Neutrophil (primary cell): ENCODE data around the gene NNMT.

Experiments
- H3K27ac ChIP-seq: fragments of 200-600 bp; sonication (generic); 2 replicates; pipeline ENCODE4 v1.5.1; 2016; ENCODE audit warnings: mild to moderate bottlenecking, moderate library complexity
- H3K27me3 ChIP-seq: fragments of 200-600 bp; sonication (generic); 2 replicates; pipeline ENCODE4 v1.6.0; 2016; ENCODE audit warnings: mild to moderate bottlenecking
- H3K36me3 ChIP-seq: fragments of 200-600 bp; sonication (generic); 2 replicates; pipeline ENCODE4 v1.5.1; 2017
- H3K4me1 ChIP-seq, 2 experiments: fragments of 200-600 bp in 1 of 2; sonication (generic) in 1 of 2; 1 replicate in 1 of 2; 2 replicates in 1 of 2; pipeline versions ENCODE4 v1.5.1 to v1.6.1; 2013 to 2016; ENCODE audit warnings: low read depth in 1 of 2, low read length in 1 of 2, mild to moderate bottlenecking in 1 of 2, moderate library complexity in 1 of 2; ENCODE audit not compliant: control insufficient read depth in 1 of 2, insufficient read depth in 1 of 2
- H3K4me3 ChIP-seq, 2 experiments: fragments of 200-600 bp in 1 of 2; sonication (generic) in 1 of 2; 1 replicate in 1 of 2; 2 replicates in 1 of 2; pipeline ENCODE4 v1.5.1; 2013 to 2016; ENCODE audit warnings: low read depth in 1 of 2, low read length in 1 of 2, mild to moderate bottlenecking in 1 of 2, moderate library complexity in 1 of 2
- H3K9me3 ChIP-seq: fragments of 200-600 bp; sonication (generic); 2 replicates; pipeline ENCODE4 v1.5.1; 2016
- TF ChIP-seq, protein P1 (sequence below): fragments of 200-600 bp; sonication (generic); IDR thresholded peaks from 2 replicates; pipeline ENCODE4 v1.5.1; 2016; ENCODE audit warnings: antibody characterized with exemption

NNMT gene

GRCh38 chr11:114272311-114272710 lies 23.9 kb upstream of the NNMT start:
- Histone ChIP-seq H3K27ac (no peak overlapping the region), H3K27me3 (peaks cover 83% of the 10 kb centered on the region), H3K9me3 (no peaks in the 10 kb centered on the region), H3K4me3 (no peak overlapping the region), H3K4me1 (no peaks in the 10 kb centered on the region), H3K36me3 (no peaks in the 10 kb centered on the region)
- TF ChIP-seq, protein P1, sequence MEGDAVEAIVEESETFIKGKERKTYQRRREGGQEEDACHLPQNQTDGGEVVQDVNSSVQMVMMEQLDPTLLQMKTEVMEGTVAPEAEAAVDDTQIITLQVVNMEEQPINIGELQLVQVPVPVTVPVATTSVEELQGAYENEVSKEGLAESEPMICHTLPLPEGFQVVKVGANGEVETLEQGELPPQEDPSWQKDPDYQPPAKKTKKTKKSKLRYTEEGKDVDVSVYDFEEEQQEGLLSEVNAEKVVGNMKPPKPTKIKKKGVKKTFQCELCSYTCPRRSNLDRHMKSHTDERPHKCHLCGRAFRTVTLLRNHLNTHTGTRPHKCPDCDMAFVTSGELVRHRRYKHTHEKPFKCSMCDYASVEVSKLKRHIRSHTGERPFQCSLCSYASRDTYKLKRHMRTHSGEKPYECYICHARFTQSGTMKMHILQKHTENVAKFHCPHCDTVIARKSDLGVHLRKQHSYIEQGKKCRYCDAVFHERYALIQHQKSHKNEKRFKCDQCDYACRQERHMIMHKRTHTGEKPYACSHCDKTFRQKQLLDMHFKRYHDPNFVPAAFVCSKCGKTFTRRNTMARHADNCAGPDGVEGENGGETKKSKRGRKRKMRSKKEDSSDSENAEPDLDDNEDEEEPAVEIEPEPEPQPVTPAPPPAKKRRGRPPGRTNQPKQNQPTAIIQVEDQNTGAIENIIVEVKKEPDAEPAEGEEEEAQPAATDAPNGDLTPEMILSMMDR: no peak

DNA sequence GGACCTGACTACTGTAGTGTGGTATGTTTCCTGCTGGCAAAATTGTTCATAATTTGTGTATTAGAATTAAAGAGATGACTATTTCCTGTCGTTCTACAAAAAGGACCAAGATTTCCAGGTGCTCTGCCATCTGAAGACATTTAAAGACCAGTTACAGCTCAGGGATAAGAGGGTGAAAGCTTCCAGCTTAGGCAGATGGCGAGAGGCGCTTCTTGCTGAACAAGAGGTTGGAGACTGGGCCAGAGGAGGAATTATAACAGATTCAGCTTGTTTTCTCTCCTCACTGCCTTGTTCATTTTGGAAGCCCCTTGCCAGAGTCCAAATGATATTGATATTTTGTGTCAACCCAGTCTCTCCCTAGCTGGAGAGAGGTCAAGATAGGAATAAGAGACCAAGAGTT lies 23.1 kb upstream of the NNMT start:
- no peaks in the 10 kb centered on the region for H3K4me1 ChIP-seq
- H3K27ac ChIP-seq: no peak overlapping the region
- H3K9me3 ChIP-seq: no peaks in the 10 kb centered on the region
- TF ChIP-seq, protein P1: no peak
- no peak overlapping the region for H3K4me3 ChIP-seq
- H3K27me3 ChIP-seq: peaks cover 89% of the 10 kb centered on the region
- no peaks in the 10 kb centered on the region for H3K36me3 ChIP-seq

DNA sequence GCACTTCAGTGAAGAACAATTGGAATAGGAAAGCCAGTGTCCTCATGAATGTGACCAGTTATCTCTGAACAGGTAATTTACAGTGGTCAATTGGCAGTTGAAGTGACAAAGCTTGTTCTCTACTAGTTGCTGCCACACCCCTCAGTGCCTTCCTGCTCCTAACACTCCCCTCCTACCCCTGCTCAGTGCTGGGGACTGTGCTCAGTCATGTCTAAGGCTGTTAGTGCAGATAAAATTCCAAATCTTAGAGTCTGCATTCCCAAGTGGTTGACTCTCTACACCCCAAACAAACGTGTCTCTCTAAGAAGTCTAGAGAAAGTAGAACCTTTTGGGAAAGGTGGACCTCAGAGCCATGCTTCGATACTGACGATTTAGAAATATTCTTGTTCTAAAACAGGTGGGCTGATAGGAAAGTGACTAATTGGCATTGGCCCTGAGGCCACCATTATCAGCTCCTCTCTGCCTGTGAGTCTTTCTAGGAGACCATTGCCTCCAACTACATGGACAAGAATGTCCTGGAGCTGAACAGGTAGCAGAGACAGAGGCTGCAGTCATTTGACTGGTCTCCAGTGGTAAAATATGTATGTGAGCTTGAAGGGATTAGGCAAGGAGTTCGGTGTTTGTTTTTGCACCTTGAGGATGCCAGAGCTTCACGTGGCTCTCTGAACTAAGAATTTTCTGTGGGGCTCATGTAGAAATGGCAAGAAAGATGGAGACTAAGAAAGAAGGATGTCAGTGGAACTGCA lies 22.1 kb upstream of the NNMT start:
- Histone ChIP-seq H3K27ac (no peak overlapping the region), H3K9me3 (no peaks in the 10 kb centered on the region), H3K27me3 (peaks cover 92% of the 10 kb centered on the region), H3K4me3 (no peak overlapping the region), H3K4me1 (no peaks in the 10 kb centered on the region), H3K36me3 (no peaks in the 10 kb centered on the region)
- TF ChIP-seq, protein P1: no peak

DNA sequence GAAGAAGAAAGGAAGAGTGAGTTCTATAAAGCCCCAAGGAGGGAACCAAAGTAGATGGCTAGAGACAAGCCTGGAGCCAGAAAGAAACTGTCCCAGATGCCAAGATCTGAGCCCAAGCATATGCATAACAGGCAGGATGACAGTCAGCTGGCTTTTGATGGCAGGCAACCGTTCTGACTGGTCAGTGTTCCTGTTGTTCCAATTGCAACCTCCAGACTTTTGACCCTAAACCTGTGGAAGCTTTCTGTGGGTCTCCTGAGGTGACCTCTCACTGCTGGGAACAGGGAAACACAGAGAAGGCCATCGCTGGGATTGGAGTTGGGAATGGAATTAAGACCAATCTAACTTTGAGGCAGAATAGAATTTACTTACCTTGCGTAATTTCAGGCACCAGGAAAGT lies 21.6 kb upstream of the NNMT start:
- TF ChIP-seq, protein P1: no peak
- H3K9me3 ChIP-seq: no peaks in the 10 kb centered on the region
- H3K36me3 ChIP-seq: no peaks in the 10 kb centered on the region
- no peaks in the 10 kb centered on the region for H3K4me1 ChIP-seq
- H3K4me3 ChIP-seq: no peak overlapping the region
- peaks cover 92% of the 10 kb centered on the region for H3K27me3 ChIP-seq
- no peak overlapping the region for H3K27ac ChIP-seq

GRCh38 chr11:114275280-114275679 lies 20.9 kb upstream of the NNMT start:
- H3K27me3 ChIP-seq: peaks cover 89% of the 10 kb centered on the region
- TF ChIP-seq, protein P1: no peak
- no peak overlapping the region for H3K27ac ChIP-seq
- H3K36me3 ChIP-seq: no peaks in the 10 kb centered on the region
- H3K4me1 ChIP-seq: no peaks in the 10 kb centered on the region
- no peaks in the 10 kb centered on the region for H3K9me3 ChIP-seq
- H3K4me3 ChIP-seq: no peak overlapping the region
